Measurements from ENCODE around the gene TJP1. TPM values are rescaled to one million over a fixed set of nuclear protein-coding genes. Genes with fewer than 3 reads are reported as not detected.

TJP1 gene
- total RNA-seq, 1 experiment from 2014 or later = 140 TPM

- no peaks in the 10 kb centered on the region for H4K20me1 ChIP-seq (ENCODE audit: control insufficient read depth, insufficient read depth, insufficient read length)
- H2AK5ac ChIP-seq (ENCODE audit: insufficient read length, low read length) = no peak overlapping the region
- H3K23ac ChIP-seq (ENCODE audit: insufficient read length, low read depth, low read length) = no peak overlapping the region
- no peak overlapping the region for H2BK12ac ChIP-seq (ENCODE audit: insufficient read length, low read depth, low read length)
- H3K4ac ChIP-seq (ENCODE audit: low read depth, low read length) = no peak overlapping the region
- H3K9me3 ChIP-seq (ENCODE audit: control insufficient read depth, low read depth, low read length) = no peaks in the 10 kb centered on the region
- no peak for DNase-seq
- Mint-ChIP-seq H3K27ac (no peak overlapping the region; a peak in 1 of 7 replicates), H3K36me3 (ENCODE audit: insufficient read depth in 1 of 3, low read depth in 3 of 3) (peaks cover 12 to 46% (median 43%) of the 10 kb centered on the region in 3 experiments; a peak in 6 of 7 replicates), H3K4me3 (no peak overlapping the region), H3K4me1 (peaks cover 0 to 3% of the 10 kb centered on the region in 2 experiments; a peak in 3 of 4 replicates), H3K27me3 (ENCODE audit: low read depth) (no peaks in the 10 kb centered on the region; the same call in 1 of the 2 replicates), H3K9me3 (no peaks in the 10 kb centered on the region)
- no peak overlapping the region for H2BK15ac ChIP-seq (ENCODE audit: low read depth, low read length)
- no peak overlapping the region for H3K18ac ChIP-seq (ENCODE audit: insufficient read length, low read depth, low read length)
- H3K27me3 ChIP-seq (ENCODE audit: insufficient read depth, low read length) = no peaks in the 10 kb centered on the region
- WGBS (ENCODE audit: extremely low coverage, insufficient read length, low lambda C conversion rate) = no CpG with 5 or more reads among the region's 8 CpGs
- H3K27ac ChIP-seq (ENCODE audit: insufficient read length, low read depth, low read length) = no peak overlapping the region
- no peaks in the 10 kb centered on the region for H3K23me2 ChIP-seq (ENCODE audit: insufficient read length, low read depth, low read length, poor library complexity, severe bottlenecking)
- no peak for TF ChIP-seq CTCF (conservative IDR thresholded peaks at IDR 0.05)
- no peak overlapping the region for H4K8ac ChIP-seq (replicated peaks; ENCODE audit: insufficient read length, low read depth, low read length)
- H3K14ac ChIP-seq (ENCODE audit: insufficient read depth, low read length) = no peak overlapping the region
- no peaks in the 10 kb centered on the region for H3K79me2 ChIP-seq (ENCODE audit: insufficient read depth, low read length)
- no peak overlapping the region for H3K9ac ChIP-seq (ENCODE audit: extremely low read depth, insufficient read length, low read length)
- no peak overlapping the region for H2BK5ac ChIP-seq (ENCODE audit: insufficient read length, low read length)
- no peak overlapping the region for H4K5ac ChIP-seq (ENCODE audit: insufficient read length, low read depth, low read length)
- H2BK20ac ChIP-seq (ENCODE audit: low read depth, low read length, poor library complexity, severe bottlenecking) = no peak overlapping the region
- no peak overlapping the region for H3T11ph ChIP-seq (ENCODE audit: low read length)
- no peak overlapping the region for H3K56ac ChIP-seq (ENCODE audit: insufficient read length, low read depth, low read length)
- H3K4me1 ChIP-seq (ENCODE audit: insufficient read depth, low read length) = no peaks in the 10 kb centered on the region
- H2BK120ac ChIP-seq (ENCODE audit: low read depth, low read length, poor library complexity, severe bottlenecking) = no peak overlapping the region
- no peak overlapping the region for H2AFZ ChIP-seq (ENCODE audit: low read length)
- H4K91ac ChIP-seq (ENCODE audit: insufficient read length, low read depth, low read length) = no peak overlapping the region
- H3K79me1 ChIP-seq (ENCODE audit: insufficient read depth, low read depth, low read length, poor library complexity, severe bottlenecking) = no peaks in the 10 kb centered on the region
- H3K4me2 ChIP-seq (ENCODE audit: insufficient read depth, insufficient read length, low read length) = no peak overlapping the region
These were observed 122.5 kb downstream of the TJP1 start for GRCh38 chr15:29699791-29700190.
